Ascending aorta (tissue), 2 donors: ENCODE data around the gene KLHL6. TPM values are rescaled to one million over a fixed set of nuclear protein-coding genes. Genes with fewer than 3 reads are reported as not detected.

Experiments
- DNase-seq, 2 donors: peaks; one replicate each; pipeline ENCODE4 v3.0.0-alpha.2; 2019; ENCODE audit warnings: low spot score in 2 of 2
- H3K27ac ChIP-seq, 2 donors: fragments of 200-600 bp; sonication (generic); one replicate each; pipeline ENCODE4 v1.5.1; 2016 to 2017; ENCODE audit warnings: mild to moderate bottlenecking in 1 of 2
- H3K27me3 ChIP-seq: fragments of 200-600 bp; sonication (generic); one replicate; pipeline ENCODE4 v1.5.1; 2017
- H3K36me3 ChIP-seq, 2 donors: fragments of 200-600 bp; sonication (generic); one replicate each; pipeline ENCODE4 v1.5.1; 2016
- H3K4me1 ChIP-seq, 2 donors: fragments of 200-600 bp; sonication (generic); one replicate each; pipeline ENCODE4 v1.5.1; 2016 to 2017; ENCODE audit warnings: mild to moderate bottlenecking in 1 of 2
- H3K4me3 ChIP-seq, 2 donors: fragments of 200-600 bp; sonication (generic); one replicate each; pipeline ENCODE4 v1.5.1; 2016 to 2017; ENCODE audit warnings: mild to moderate bottlenecking in 1 of 2
- H3K9me3 ChIP-seq, 2 donors: fragments of 200-600 bp; sonication (generic); one replicate each; pipeline ENCODE4 v1.5.1; 2016
- CTCF ChIP-seq, 3 experiments: fragments of 200-600 bp in 2 of 3; fragments of 450-650 bp in 1 of 3; sonication (generic) in 2 of 3; IDR thresholded peaks; one replicate each; pipeline ENCODE4 v1.5.1; 2016 to 2019; ENCODE audit warnings: antibody characterized with exemption in 3 of 3, mild to moderate bottlenecking in 1 of 3, moderate library complexity in 1 of 3
- intact Hi-C: fragments of 100-400 bp; cut with DNase I; formaldehyde crosslinking; loops from one replicate; pipeline ENCODE4 v1.15.1; 2023
- total RNA-seq: library from RNA; depleted of rRNA; stranded (reverse); fragments of >200 nt; gene quantifications from one replicate; pipeline ENCODE4 v1.1.0, GENCODE V29; 2016

Gene KLHL6
- total RNA-seq, 1 donor from 2014 or later, result 1.5 TPM

GRCh38 chr3:183519891-183520290 lies 35.6 kb downstream of the KLHL6 start:
- no peak overlapping the region for H3K4me3 ChIP-seq
- H3K4me1 ChIP-seq, result no peaks in the 10 kb centered on the region
- no peaks in the 10 kb centered on the region for H3K27me3 ChIP-seq
- intact Hi-C loops, result no loop called here
- no peak overlapping the region for H3K27ac ChIP-seq
- H3K9me3 ChIP-seq, result no peaks in the 10 kb centered on the region
- H3K36me3 ChIP-seq, result no peaks in the 10 kb centered on the region
- no peak for DNase-seq
- TF ChIP-seq CTCF (IDR thresholded peaks at IDR 0.05), result no peak

GRCh38 chr3:183518491-183519251 lies 36.8 kb downstream of the KLHL6 start:
- DNase-seq, result no peak
- TF ChIP-seq CTCF (IDR thresholded peaks at IDR 0.05), result no peak
- H3K27ac ChIP-seq, result no peak overlapping the region
- no peak overlapping the region for H3K4me3 ChIP-seq
- H3K9me3 ChIP-seq, result no peaks in the 10 kb centered on the region
- H3K36me3 ChIP-seq, result no peaks in the 10 kb centered on the region
- no peaks in the 10 kb centered on the region for H3K27me3 ChIP-seq
- no peaks in the 10 kb centered on the region for H3K4me1 ChIP-seq
- intact Hi-C loops, result no loop called here

GRCh38 chr3:183517607-183518006 lies 37.9 kb downstream of the KLHL6 start:
- intact Hi-C loops, result no loop called here
- no peak for DNase-seq
- no peaks in the 10 kb centered on the region for H3K9me3 ChIP-seq
- no peaks in the 10 kb centered on the region for H3K36me3 ChIP-seq
- H3K4me1 ChIP-seq, result no peaks in the 10 kb centered on the region
- no peak overlapping the region for H3K4me3 ChIP-seq
- TF ChIP-seq CTCF (IDR thresholded peaks at IDR 0.05), result no peak
- H3K27me3 ChIP-seq, result no peaks in the 10 kb centered on the region
- no peak overlapping the region for H3K27ac ChIP-seq

GRCh38 chr3:183515968-183516851 lies 39.3 kb downstream of the KLHL6 start:
- Histone ChIP-seq H3K27ac (no peak overlapping the region), H3K4me1 (no peaks in the 10 kb centered on the region), H3K27me3 (no peaks in the 10 kb centered on the region), H3K4me3 (no peak overlapping the region), H3K9me3 (no peaks in the 10 kb centered on the region), H3K36me3 (no peaks in the 10 kb centered on the region)
- no peak for TF ChIP-seq CTCF (IDR thresholded peaks at IDR 0.05)
- intact Hi-C loops, result no loop called here
- no peak for DNase-seq

GRCh38 chr3:183514021-183514420 lies 41.5 kb downstream of the KLHL6 start:
- H3K27ac ChIP-seq, result no peak overlapping the region
- no peak for DNase-seq
- no peaks in the 10 kb centered on the region for H3K4me1 ChIP-seq
- no peaks in the 10 kb centered on the region for H3K36me3 ChIP-seq
- H3K9me3 ChIP-seq, result no peaks in the 10 kb centered on the region
- H3K27me3 ChIP-seq, result no peaks in the 10 kb centered on the region
- no peak overlapping the region for H3K4me3 ChIP-seq
- intact Hi-C loops, result no loop called here
- no peak for TF ChIP-seq CTCF (IDR thresholded peaks at IDR 0.05)
